Brain microvascular endothelial cell (primary cell): ENCODE results near the gene PTH2R.

Experiments
- DNase-seq: peaks from one replicate; pipeline ENCODE4 v3.0.0-alpha.2; 2020
- H3K27ac ChIP-seq: fragments of 250-450 bp; sonication (Bioruptor Pico); 2 replicates; pipeline ENCODE4 v1.5.1; 2020; ENCODE audit warnings: mild to moderate bottlenecking, moderate library complexity
- H3K27me3 ChIP-seq: fragments of 250-450 bp; sonication (Bioruptor Pico); replicated peaks from 2 replicates; pipeline ENCODE4 v1.5.1; 2020; ENCODE audit warnings: mild to moderate bottlenecking
- H3K36me3 ChIP-seq: fragments of 250-450 bp; sonication (Bioruptor Pico); replicated peaks from 2 replicates; pipeline ENCODE4 v1.5.1; 2020; ENCODE audit warnings: mild to moderate bottlenecking
- H3K4me3 ChIP-seq: 2 replicates; pipeline ENCODE4 v1.5.1; 2011; ENCODE audit warnings: low read depth, mild to moderate bottlenecking, control low read depth, low read length, moderate library complexity
- CTCF ChIP-seq: IDR thresholded peaks from 2 replicates; pipeline ENCODE4 v1.5.1; 2011; ENCODE audit warnings: low read depth, mild to moderate bottlenecking, moderate library complexity, low read length, control low read depth, inconsistent platforms; ENCODE audit errors: missing control alignments
- in situ Hi-C: cut with HindIII; loops from 2 replicates; pipeline ENCODE4 v1.10.0; 2017; ENCODE audit warnings: low sequenced_read_pairs, low pct_ligation_motif_present

PTH2R gene

GRCh38 chr2:208360259-208361076 lies 46.1 kb upstream of the PTH2R start:
- no peak for DNase-seq
- no peak overlapping the region for H3K27ac ChIP-seq
- no peak overlapping the region for H3K4me3 ChIP-seq
- in situ Hi-C loops, result no loop called here
- TF ChIP-seq CTCF, result no peak
- no peaks in the 10 kb centered on the region for H3K36me3 ChIP-seq
- no peaks in the 10 kb centered on the region for H3K27me3 ChIP-seq

GRCh38 chr2:208361077-208361441 lies 45.5 kb upstream of the PTH2R start:
- in situ Hi-C loops, result no loop called here
- DNase-seq, result no peak
- no peak overlapping the region for H3K4me3 ChIP-seq
- H3K36me3 ChIP-seq, result no peaks in the 10 kb centered on the region
- TF ChIP-seq CTCF, result no peak
- H3K27me3 ChIP-seq, result no peaks in the 10 kb centered on the region
- no peak overlapping the region for H3K27ac ChIP-seq

GRCh38 chr2:208363485-208363884 lies 43.1 kb upstream of the PTH2R start:
- Histone ChIP-seq H3K27ac (no peak overlapping the region), H3K27me3 (no peaks in the 10 kb centered on the region), H3K4me3 (no peak overlapping the region), H3K36me3 (no peaks in the 10 kb centered on the region)
- no peak for TF ChIP-seq CTCF
- in situ Hi-C loops, result no loop called here
- DNase-seq, result peak; percentile 63

GRCh38 chr2:208366215-208367127 lies 40.1 kb upstream of the PTH2R start:
- H3K4me3 ChIP-seq, result no peak overlapping the region
- in situ Hi-C loops, result no loop called here
- no peak for TF ChIP-seq CTCF
- no peak for DNase-seq
- H3K27me3 ChIP-seq, result no peaks in the 10 kb centered on the region
- no peak overlapping the region for H3K27ac ChIP-seq
- no peaks in the 10 kb centered on the region for H3K36me3 ChIP-seq

- H3K27me3 ChIP-seq, result no peaks in the 10 kb centered on the region
- DNase-seq, result no peak
- H3K27ac ChIP-seq, result no peak overlapping the region
- H3K36me3 ChIP-seq, result no peaks in the 10 kb centered on the region
- H3K4me3 ChIP-seq, result no peak overlapping the region
- TF ChIP-seq CTCF, result no peak
- in situ Hi-C loops, result no loop called here
These were observed 37.5 kb upstream of the PTH2R start for GRCh38 chr2:208369091-208369490.
